Measurements from ENCODE around the gene TAP2.
"Not testable (repeated sequence)": the region's sequence is repeated elsewhere in the genome, so short reads cannot be mapped to it uniquely, and the experiment has no call there.

The TAP2 gene

DNA sequence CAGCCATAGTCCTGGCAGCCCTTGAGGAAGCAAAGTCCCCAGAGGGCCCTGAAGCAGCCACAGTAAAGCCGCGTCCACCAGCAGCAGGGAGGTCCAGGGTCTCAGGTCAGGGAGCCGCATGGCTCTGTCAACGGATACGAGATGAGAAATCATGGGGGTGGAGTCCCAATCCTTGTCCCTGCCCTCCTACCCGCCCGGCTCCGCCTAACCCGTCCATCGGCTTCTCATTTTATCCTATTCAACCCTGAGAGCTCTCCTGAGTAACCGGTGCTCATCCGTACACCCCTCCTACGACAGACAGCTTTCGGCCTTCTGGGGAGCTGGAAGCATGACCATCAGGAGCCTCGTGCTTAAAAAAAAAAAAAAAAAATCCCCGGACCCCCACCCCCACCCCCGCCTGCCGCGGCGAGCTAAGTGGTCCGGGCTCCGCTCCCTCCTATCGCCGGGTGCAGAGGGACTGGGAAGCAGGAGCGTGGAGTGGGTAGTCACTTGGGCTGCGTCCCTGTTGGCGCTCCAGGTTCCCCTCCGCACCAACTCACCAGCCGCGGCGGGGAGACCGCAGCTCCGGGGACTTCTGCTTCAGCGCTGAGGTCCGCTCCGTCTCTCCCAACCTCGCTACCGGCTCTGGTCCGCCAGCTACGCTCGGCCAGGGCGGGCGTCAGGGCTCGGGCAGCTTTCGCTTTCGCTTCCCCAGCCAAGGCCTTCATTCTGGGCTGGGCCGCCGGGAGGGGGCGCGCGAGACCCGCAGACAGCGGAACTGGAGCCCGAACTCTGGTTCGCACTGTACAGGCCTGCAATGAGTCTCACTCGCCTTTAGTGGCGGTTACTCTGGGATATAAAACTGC, at the start of gene TAP2:
Gene TAP2 (minus strand): TSS at position 626 of the 845 bp plus-strand sequence. CDS start 506 bp downstream, at position 120.
- peak; percentile 93 for DNase-seq (ENCODE audit: low read depth in 2 of 2)

- DNase-seq (ENCODE audit: low read depth in 2 of 2) = no peak
Observed at GRCh38 chr6:32887616-32888015, 49.1 kb upstream of the TAP2 start.

DNA sequence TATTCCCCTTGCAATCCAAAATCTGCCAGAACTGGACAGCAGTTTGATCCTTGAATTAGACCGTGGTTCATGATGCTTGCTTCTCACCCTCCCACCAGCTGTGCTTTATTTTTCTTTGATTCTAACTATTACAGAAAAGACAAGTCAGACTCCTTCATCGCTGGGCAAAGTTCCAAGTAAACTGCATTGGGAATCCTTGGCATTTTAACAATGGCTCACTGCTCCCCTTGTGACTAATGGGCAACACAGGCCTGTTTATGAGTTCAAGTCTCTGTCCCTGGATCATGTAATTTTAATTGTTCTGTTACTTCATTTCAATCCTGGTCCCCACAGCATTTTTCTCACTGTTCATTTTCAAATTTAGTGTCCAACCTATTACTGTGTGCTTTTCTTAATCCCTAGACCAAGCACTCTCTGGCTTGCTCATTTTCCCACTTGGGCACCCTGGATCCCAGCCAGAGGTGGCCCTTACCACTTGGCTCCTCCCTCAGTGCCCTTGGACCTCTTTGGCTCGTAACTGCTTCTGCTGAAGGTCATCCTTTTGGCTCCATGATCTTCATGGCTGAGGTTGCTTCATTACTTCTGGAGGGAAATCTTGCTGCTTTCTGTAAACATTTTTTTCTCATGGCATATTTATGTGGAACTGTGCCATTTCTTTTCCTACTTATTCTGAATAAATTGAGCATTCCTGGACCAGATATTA, 48.3 kb upstream of the TAP2 start:
- DNase-seq (ENCODE audit: low read depth in 2 of 2) = no peak

DNA sequence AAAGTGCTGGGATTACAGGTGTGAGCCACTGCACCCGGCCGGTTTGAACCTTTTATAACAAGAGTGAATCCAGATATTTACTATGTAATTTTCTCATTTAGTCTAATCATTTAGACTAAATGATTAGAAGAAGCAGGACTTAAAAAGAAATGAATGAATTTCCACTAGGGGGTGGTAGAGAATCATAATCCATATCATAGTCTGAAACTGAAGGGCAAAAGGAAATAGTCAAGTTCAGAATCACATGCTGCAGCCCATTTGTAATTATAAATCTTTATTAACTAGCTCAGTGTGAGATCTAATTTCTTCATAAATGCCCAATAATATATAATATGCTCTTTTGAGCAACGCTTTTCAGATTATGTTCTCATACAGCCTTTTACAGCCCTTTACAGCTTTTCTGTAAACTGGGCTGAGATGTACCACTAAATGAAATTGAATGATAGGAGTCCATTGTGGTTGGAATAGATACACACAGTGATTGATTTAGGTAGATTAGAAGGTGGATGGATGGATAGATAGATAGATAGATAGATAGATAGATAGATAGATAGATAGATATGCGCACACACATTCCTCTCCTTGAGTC, 47.3 kb upstream of the TAP2 start:
- no peak for DNase-seq (ENCODE audit: low read depth in 2 of 2)

- no peak for DNase-seq (ENCODE audit: low read depth in 2 of 2)
Observed at GRCh38 chr6:32883789-32884188, 45.2 kb upstream of the TAP2 start.

DNA sequence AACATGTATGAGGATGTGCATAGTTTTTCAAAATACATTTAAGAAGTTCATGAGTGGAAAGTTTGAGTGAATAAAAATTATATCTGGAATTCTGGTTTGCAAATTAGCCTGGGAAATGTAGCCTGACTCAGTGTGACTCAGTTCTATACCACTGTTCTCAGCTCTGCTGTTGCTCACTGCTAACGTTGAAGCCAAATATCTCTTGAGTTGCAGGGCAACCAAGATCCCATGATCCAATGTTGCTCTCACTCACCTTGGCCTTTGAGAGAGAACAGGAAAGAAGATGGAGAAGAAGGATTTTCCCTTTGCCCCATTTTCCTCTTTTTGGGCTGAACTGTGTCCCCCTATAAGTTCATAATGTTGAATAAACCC, 44.3 kb upstream of the TAP2 start:
- DNase-seq (ENCODE audit: low read depth in 2 of 2) = no peak

DNA sequence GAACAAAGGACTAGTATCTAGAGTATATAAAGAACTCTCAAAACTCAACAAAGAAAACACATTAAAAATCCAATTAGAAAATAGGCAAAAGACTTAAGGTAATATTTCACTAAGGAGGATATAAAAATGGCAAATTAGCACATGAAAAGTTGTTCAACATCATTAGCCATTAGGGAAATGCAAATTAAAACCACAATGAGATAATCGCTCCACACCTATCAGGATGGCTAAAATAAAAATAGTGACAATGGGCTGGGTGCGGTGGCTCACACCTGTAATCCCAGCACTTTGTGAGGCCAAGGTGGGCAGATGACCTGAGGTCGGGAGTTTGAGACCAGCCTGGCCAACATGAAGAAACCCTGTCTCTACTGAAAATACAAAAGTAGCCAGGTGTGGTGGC, 42.4 kb upstream of the TAP2 start:
- not testable (repeated sequence) for DNase-seq (ENCODE audit: low read depth in 2 of 2)

- no peak for DNase-seq (ENCODE audit: low read depth in 2 of 2)
Observed at GRCh38 chr6:32879691-32880090, 41.2 kb upstream of the TAP2 start.

DNA sequence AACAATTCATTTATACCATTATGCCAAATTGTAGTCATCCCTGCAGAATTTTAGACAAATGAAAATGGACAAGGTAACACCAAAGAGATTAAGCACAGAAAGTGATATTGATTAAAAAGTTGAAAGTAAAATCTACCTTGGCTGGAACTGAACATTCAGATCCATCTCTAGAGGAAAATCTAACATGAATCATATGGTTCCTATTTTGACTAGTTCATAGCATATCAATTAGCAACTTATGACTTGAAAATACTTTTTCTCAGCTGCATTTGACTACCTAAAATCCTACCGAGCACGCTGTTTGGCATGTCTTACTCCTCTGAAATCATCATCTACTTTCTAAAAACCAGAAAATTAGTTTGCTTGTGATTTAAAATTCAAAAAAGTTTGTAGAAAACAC, 38.1 kb upstream of the TAP2 start:
- no peak for DNase-seq (ENCODE audit: low read depth in 2 of 2)

- DNase-seq (ENCODE audit: low read depth in 2 of 2) = not testable (repeated sequence)
Observed at GRCh38 chr6:32873947-32874346, 35.4 kb upstream of the TAP2 start.

DNA sequence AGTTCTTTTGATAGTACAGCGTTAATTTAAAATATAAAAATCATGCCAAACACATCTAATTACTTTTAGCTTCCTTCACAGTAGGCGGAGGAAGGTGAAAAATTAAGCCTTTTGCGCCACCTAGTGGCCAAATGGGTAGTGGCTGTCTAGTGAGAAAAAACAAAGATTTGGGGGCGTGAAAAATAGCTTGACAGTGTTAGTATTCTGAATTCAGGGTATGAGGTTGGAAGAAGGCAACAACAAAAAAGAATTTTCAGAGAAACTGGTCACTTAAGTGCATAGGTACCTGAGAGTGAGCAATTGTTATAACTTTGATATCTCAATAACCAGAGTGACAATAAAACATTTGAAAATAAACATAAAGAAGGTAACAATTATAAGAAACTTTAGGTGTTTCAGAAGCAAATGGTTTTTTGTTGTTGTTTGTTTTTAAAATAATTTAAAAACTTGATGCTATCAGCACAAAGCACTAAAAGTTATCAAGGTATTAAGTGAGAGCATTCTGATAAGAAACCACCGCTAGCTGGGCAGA, 29.8 kb upstream of the TAP2 start:
- peak; percentile 54 to 75 for DNase-seq (ENCODE audit: low read depth in 2 of 2)

- no peak for DNase-seq (ENCODE audit: low read depth in 2 of 2)
Observed at GRCh38 chr6:32867554-32868256, 29.2 kb upstream of the TAP2 start.

- no peak for DNase-seq (ENCODE audit: low read depth in 2 of 2)
Observed at GRCh38 chr6:32867022-32867477, 28.5 kb upstream of the TAP2 start.

- no peak for DNase-seq (ENCODE audit: low read depth in 2 of 2)
Observed at GRCh38 chr6:32865724-32866443, 27.3 kb upstream of the TAP2 start.

GRCh38 chr6:32862725-32863124, 24.2 kb upstream of the TAP2 start:
- DNase-seq (ENCODE audit: low read depth in 2 of 2) = no peak

GRCh38 chr6:32860674-32861073, 22.1 kb upstream of the TAP2 start:
- no peak for DNase-seq (ENCODE audit: low read depth in 2 of 2)

- no peak for DNase-seq (ENCODE audit: low read depth in 2 of 2)
Observed at GRCh38 chr6:32858194-32858593, 19.7 kb upstream of the TAP2 start.

DNA sequence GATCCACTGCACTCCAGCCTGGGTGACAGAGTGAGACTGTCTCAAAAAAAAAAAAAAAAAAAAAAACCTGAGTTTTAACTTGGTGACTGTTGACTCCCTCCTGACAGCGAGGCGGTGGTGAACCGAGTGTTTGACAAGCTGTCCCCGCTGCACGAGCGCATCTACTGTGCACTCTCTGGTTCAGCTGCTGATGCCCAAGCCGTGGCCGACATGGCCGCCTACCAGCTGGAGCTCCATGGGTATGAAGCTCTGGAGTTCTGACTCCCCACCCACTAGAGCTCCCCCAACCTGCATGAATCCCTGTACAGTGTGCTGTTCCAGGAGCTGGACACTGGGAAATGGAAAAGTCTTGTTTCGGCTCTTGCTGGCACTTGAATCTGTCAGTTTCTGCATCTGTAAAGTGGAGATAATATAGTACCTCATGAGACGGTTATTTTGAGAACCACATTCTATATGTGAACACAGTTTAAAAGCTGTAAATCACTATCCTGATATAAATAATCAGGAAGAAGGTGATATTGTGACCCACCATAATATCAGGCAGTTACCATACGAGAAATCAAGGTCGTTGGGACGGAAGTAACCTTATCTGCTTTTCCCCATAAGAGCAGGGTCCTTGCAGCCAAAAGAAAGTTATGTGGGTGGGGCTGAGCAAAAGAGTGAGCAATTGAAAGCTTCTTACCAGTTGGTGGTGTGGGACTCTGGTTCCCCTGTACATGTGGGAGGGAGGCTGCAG, 18.8 kb upstream of the TAP2 start:
- DNase-seq (ENCODE audit: low read depth in 2 of 2) = no peak

GRCh38 chr6:32855467-32856174, 17.1 kb upstream of the TAP2 start:
- DNase-seq (ENCODE audit: low read depth in 2 of 2) = no peak

All from stimulated activated CD8-positive, alpha-beta memory T cell treated with anti-CD3 and anti-CD28 coated beads, Interleukin-15, amount 100 ng/mL, for 4 hours (primary cell).